GM23338 (cell line): ENCODE results near the gene FETUB. TPM values are rescaled to one million over a fixed set of nuclear protein-coding genes. Genes with fewer than 3 reads are reported as not detected.
"Not testable (repeated sequence)": the region's sequence is repeated elsewhere in the genome, so short reads cannot be mapped to it uniquely, and the experiment has no call there.

Source experiments
- ATAC-seq: fragments of 200-7000 bp; cut with Tn5 transposase; 3 replicates; pipeline ENCODE4 v1.9.1; 2020
- DNase-seq: peaks from one replicate; pipeline ENCODE4 v3.0.0-alpha.2; 2015; ENCODE audit warnings: low spot score
- H2AFZ ChIP-seq: fragments of 200-600 bp; sonication (generic); 2 replicates; pipeline ENCODE4 v1.8.0; 2016; ENCODE audit warnings: antibody characterized with exemption, mild to moderate bottlenecking, moderate library complexity
- H3F3A ChIP-seq: fragments of 200-600 bp; sonication (generic); replicated peaks from 2 replicates; pipeline ENCODE4 v1.8.0; 2017; ENCODE audit warnings: antibody characterized with exemption, mixed run types, low read depth
- H3K27ac ChIP-seq: fragments of 200-600 bp; sonication (generic); 2 replicates; pipeline ENCODE4 v1.6.1; 2016; ENCODE audit warnings: low read depth
- H3K27me3 ChIP-seq: fragments of 200-600 bp; sonication (generic); 2 replicates; pipeline ENCODE4 v1.8.0; 2016; ENCODE audit warnings: mild to moderate bottlenecking, mixed run types, moderate library complexity; ENCODE audit not compliant: insufficient read depth
- H3K36me3 ChIP-seq: fragments of 200-600 bp; sonication (generic); 2 replicates; pipeline ENCODE4 v1.8.0; 2016; ENCODE audit warnings: mild to moderate bottlenecking; ENCODE audit not compliant: insufficient read depth
- H3K4me1 ChIP-seq: fragments of 200-600 bp; sonication (generic); 2 replicates; pipeline ENCODE4 v1.8.0; 2016; ENCODE audit warnings: mild to moderate bottlenecking, moderate library complexity; ENCODE audit not compliant: insufficient read depth
- H3K4me2 ChIP-seq: fragments of 200-600 bp; sonication (generic); 2 replicates; pipeline ENCODE4 v1.7.1; 2017; ENCODE audit warnings: mixed run types
- H3K4me3 ChIP-seq: fragments of 200-600 bp; sonication (generic); 2 replicates; pipeline ENCODE4 v1.6.1; 2016; ENCODE audit warnings: mixed run types
- H3K79me2 ChIP-seq: fragments of 200-600 bp; sonication (generic); replicated peaks from 2 replicates; pipeline ENCODE4 v1.8.0; 2017; ENCODE audit warnings: mild to moderate bottlenecking; ENCODE audit not compliant: insufficient read depth
- H3K9me2 ChIP-seq: fragments of 200-600 bp; sonication (generic); 2 replicates; pipeline ENCODE4 v1.8.0; 2017; ENCODE audit not compliant: insufficient read depth
- H4K20me1 ChIP-seq: fragments of 200-600 bp; sonication (generic); replicated peaks from 2 replicates; pipeline ENCODE4 v1.8.0; 2017; ENCODE audit warnings: mild to moderate bottlenecking; ENCODE audit not compliant: insufficient read depth
- H3K27ac Mint-ChIP-seq: 2 replicates; pipeline ENCODE4 v1.8.0; 2020; ENCODE audit warnings: inconsistent platforms, mild to moderate bottlenecking, moderate library complexity, mixed read lengths
- H3K27me3 Mint-ChIP-seq: 3 replicates; pipeline ENCODE4 v1.8.0; 2022; ENCODE audit warnings: low read depth, mild to moderate bottlenecking, moderate library complexity, mixed read lengths, inconsistent platforms; ENCODE audit not compliant: insufficient read depth, poor library complexity
- H3K36me3 Mint-ChIP-seq: 3 replicates; pipeline ENCODE4 v1.8.0; 2021; ENCODE audit warnings: low read depth, mild to moderate bottlenecking, inconsistent platforms, moderate library complexity, mixed read lengths
- H3K4me1 Mint-ChIP-seq: 3 replicates; pipeline ENCODE4 v1.8.0; 2020; ENCODE audit warnings: mild to moderate bottlenecking, inconsistent platforms, mixed read lengths
- H3K4me3 Mint-ChIP-seq: 3 replicates; pipeline ENCODE4 v1.8.0; 2021; ENCODE audit warnings: moderate library complexity, mild to moderate bottlenecking, inconsistent platforms, mixed read lengths
- H3K9me3 Mint-ChIP-seq: 3 replicates; pipeline ENCODE4 v1.8.0; 2020; ENCODE audit warnings: moderate library complexity, mild to moderate bottlenecking, inconsistent platforms, mixed read lengths
- polyA plus RNA-seq: library from polyadenylated mRNA; unstranded; fragments of >200 nt; fragmentation: Nextera tagmentation; extraction: Ambion mirVana; gene quantifications from 2 replicates; pipeline ENCODE4 v1.2.1, GENCODE V29; 2016
- small RNA-seq: library from RNA; depleted of rRNA; stranded (forward); fragments of <200 nt; gene quantifications from one replicate; pipeline ENCODE3, GENCODE V24; 2014; ENCODE audit warnings: low replicate concordance
- total RNA-seq: library from RNA; depleted of rRNA; stranded (reverse); fragments of >200 nt; shearing (Covaris generic); gene quantifications from 2 replicates; pipeline ENCODE4 v1.2.3, GENCODE V29; 2014; rRNA removed

Gene FETUB
- total and polyA plus RNA-seq, 2 experiments from 2014 or later, result 0.26 TPM; not detected in 1

- not testable (repeated sequence) for H3K4me2 ChIP-seq, H3K4me3 ChIP-seq, H3K4me1 Mint-ChIP-seq, H3K36me3 ChIP-seq, H3K4me1 ChIP-seq, H3K27ac Mint-ChIP-seq, H3K27me3 ChIP-seq, H3K36me3 Mint-ChIP-seq, H3K4me3 Mint-ChIP-seq, H4K20me1 ChIP-seq, ATAC-seq, H3K27me3 Mint-ChIP-seq, H3K79me2 ChIP-seq, H3K9me2 ChIP-seq, H3K9me3 Mint-ChIP-seq, H3K27ac ChIP-seq, H3F3A ChIP-seq, DNase-seq
- H2AFZ ChIP-seq, result peak overlapping the region; percentile 28; the same call in 1 of the 2 replicates
These were observed 62.3 kb downstream of the FETUB start for GRCh38 chr3:186702451-186702850.

Small RNA genes within 50 kb of the gene (small RNA-seq; reads per million reads assigned to genes)
- gene RF00017, result not detected

Other genes starting within 250 kb of the FETUB start
- 0.74 and 2.9 TPM in 2 replicates for gene CRYGS, start 96.0 kb upstream of the FETUB start, total RNA-seq
- 1.8 and 2.0 TPM in 2 replicates for gene CRYGS, start 96.0 kb upstream of the FETUB start, polyA plus RNA-seq
- gene TBCCD1, start 73.1 kb upstream of the FETUB start, total RNA-seq, result 16.7 and 22.6 TPM in 2 replicates
- 5.8 and 7.3 TPM in 2 replicates for gene TBCCD1, start 73.1 kb upstream of the FETUB start, polyA plus RNA-seq
- gene DNAJB11, start 69.7 kb upstream of the FETUB start, total RNA-seq, result 72.5 and 72.6 TPM in 2 replicates
- 66.3 and 85.6 TPM in 2 replicates for gene DNAJB11, start 69.7 kb upstream of the FETUB start, polyA plus RNA-seq
- 0.10 TPM in 1 of 2 replicates, not detected in the other for gene AHSG, start 27.3 kb upstream of the FETUB start, total RNA-seq
- gene AHSG, start 27.3 kb upstream of the FETUB start, polyA plus RNA-seq, result 0.18 and 0.21 TPM in 2 replicates
- gene HRG, start 25.6 kb downstream of the FETUB start, total RNA-seq, result not detected in 2 replicates
- gene HRG, start 25.6 kb downstream of the FETUB start, polyA plus RNA-seq, result not detected in 2 replicates
- 0.49 TPM in 1 of 2 replicates, not detected in the other for gene KNG1, start 77.0 kb downstream of the FETUB start, total RNA-seq
- 0.09 TPM in 1 of 2 replicates, not detected in the other for gene KNG1, start 77.0 kb downstream of the FETUB start, polyA plus RNA-seq
- 666 and 697 TPM in 2 replicates for gene EIF4A2, start 143.2 kb downstream of the FETUB start, total RNA-seq
- 386 and 433 TPM in 2 replicates for gene EIF4A2, start 143.2 kb downstream of the FETUB start, polyA plus RNA-seq
- gene RFC4, start 166.1 kb downstream of the FETUB start, total RNA-seq, result 107 and 109 TPM in 2 replicates
- gene RFC4, start 166.1 kb downstream of the FETUB start, polyA plus RNA-seq, result 60.3 and 73.3 TPM in 2 replicates
- not detected in 2 replicates for gene ADIPOQ, start 202.3 kb downstream of the FETUB start, total RNA-seq
- gene ADIPOQ, start 202.3 kb downstream of the FETUB start, polyA plus RNA-seq, result not detected in 2 replicates